Bronchial epithelial cell (primary cell): ENCODE results near the gene PELI1. TPM values are rescaled to one million over a fixed set of nuclear protein-coding genes. Genes with fewer than 3 reads are reported as not detected.

Experiments used
- DNase-seq: peaks from one replicate; pipeline ENCODE4 v3.0.0-alpha.2; 2010; ENCODE audit warnings: low read depth
- FAIRE-seq: peaks from 2 replicates; lab custom pipeline; 2011; peaks lifted over from hg19 to GRCh38; lab: Jason Lieb, UNC
- H3K27me3 ChIP-seq: 2 replicates; pipeline ENCODE4 v1.5.1; 2011; ENCODE audit warnings: low read length; ENCODE audit not compliant: control insufficient read depth, insufficient read depth
- H3K36me3 ChIP-seq: 2 replicates; pipeline ENCODE4 v1.5.1; 2011; ENCODE audit warnings: low read length; ENCODE audit not compliant: control insufficient read depth, insufficient read depth
- H3K4me3 ChIP-seq: 2 replicates; pipeline ENCODE4 v1.5.1; 2011; ENCODE audit warnings: mild to moderate bottlenecking, low read depth, low read length, control low read depth
- CTCF ChIP-seq: IDR thresholded peaks from 2 replicates; pipeline ENCODE4 v1.5.1; 2011; ENCODE audit warnings: mild to moderate bottlenecking, moderate library complexity, low read length, control low read depth, inconsistent platforms; ENCODE audit not compliant: insufficient read depth, severe bottlenecking
- total RNA-seq: library from RNA; depleted of rRNA; stranded (reverse); fragments of >200 nt; gene quantifications from 2 replicates; pipeline ENCODE4 v1.2.1, GENCODE V29; 2014

PELI1 gene
- total RNA-seq, 1 donor from 2014 or later = 22.9 TPM

GRCh38 chr2:64056021-64056420 lies 88.2 kb downstream of the PELI1 start:
- Histone ChIP-seq H3K36me3 (no peaks in the 10 kb centered on the region), H3K4me3 (no peak overlapping the region), H3K27me3 (no peaks in the 10 kb centered on the region)
- DNase-seq (peak; percentile 94), FAIRE-seq (no peak)
- TF ChIP-seq CTCF = no peak

- H3K27me3 ChIP-seq = no peaks in the 10 kb centered on the region
- DNase-seq (no peak), FAIRE-seq (no peak)
- no peak overlapping the region for H3K4me3 ChIP-seq
- no peak for TF ChIP-seq CTCF
- no peaks in the 10 kb centered on the region for H3K36me3 ChIP-seq
These were observed 89.9 kb downstream of the PELI1 start for GRCh38 chr2:64054161-64054915.

- Histone ChIP-seq H3K4me3 (no peak overlapping the region), H3K36me3 (no peaks in the 10 kb centered on the region), H3K27me3 (no peaks in the 10 kb centered on the region)
- DNase-seq (no peak), FAIRE-seq (no peak)
- TF ChIP-seq CTCF = no peak
These were observed 91.6 kb downstream of the PELI1 start for GRCh38 chr2:64052463-64053241.

GRCh38 chr2:64049633-64050220 lies 94.5 kb downstream of the PELI1 start:
- no peak overlapping the region for H3K4me3 ChIP-seq
- peak; percentile 70 for DNase-seq
- no peaks in the 10 kb centered on the region for H3K36me3 ChIP-seq
- H3K27me3 ChIP-seq = no peaks in the 10 kb centered on the region
- peak; percentile 58 for FAIRE-seq
- peak; percentile 82 for TF ChIP-seq CTCF

GRCh38 chr2:64045938-64046337 lies 98.3 kb downstream of the PELI1 start:
- no peak for DNase-seq
- TF ChIP-seq CTCF = no peak
- H3K27me3 ChIP-seq = no peaks in the 10 kb centered on the region
- no peak for FAIRE-seq
- H3K4me3 ChIP-seq = no peak overlapping the region
- H3K36me3 ChIP-seq = no peaks in the 10 kb centered on the region

Other genes with a start within 250 kb of the PELI1 start
- gene VPS54, start 125.0 kb downstream of the PELI1 start, total RNA-seq = 18.2 and 20.9 TPM in 2 replicates